ENCODE data around the gene NLK.

GRCh38 chr17:28090551-28090950 is 48.1 kb downstream of the NLK start:
- TF ChIP-seq CTCF (IDR thresholded peaks at IDR 0.05) (no peak), POLR2A (IDR thresholded peaks at IDR 0.05) (no peak), POLR2AphosphoS5 (IDR thresholded peaks at IDR 0.05; ENCODE audit: insufficient read depth in 1 of 2, low read depth in 1 of 2) (no peak)
